GM19240 (cell line): Measurements from ENCODE around the gene TM9SF3.
"Not testable (repeated sequence)": the region's sequence is repeated elsewhere in the genome, so short reads cannot be mapped to it uniquely, and the experiment has no call there.

Experiments
- DNase-seq: peaks from one replicate; pipeline ENCODE4 v3.0.0; 2011; ENCODE audit warnings: low spot score; ENCODE audit not compliant: insufficient read length

Gene TM9SF3

DNA sequence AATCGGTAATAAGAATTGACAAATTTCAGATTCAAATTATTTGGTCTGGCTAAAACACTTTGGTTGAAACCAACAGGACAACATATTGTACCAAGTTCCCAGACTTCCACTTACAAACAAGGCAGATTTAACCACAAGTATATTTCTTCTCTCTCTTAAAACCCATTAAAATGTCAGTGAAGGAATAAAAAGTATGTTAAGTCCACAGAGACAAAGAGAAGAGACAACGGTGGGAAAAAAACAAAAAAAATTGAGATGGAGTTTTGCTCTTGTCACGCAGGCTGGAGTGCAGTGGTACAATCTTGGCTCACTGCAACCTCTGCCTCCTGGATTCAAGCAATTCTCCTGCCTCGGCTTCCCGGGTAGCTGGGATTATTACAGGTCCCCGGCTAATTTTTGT lies 16.3 kb downstream of the TM9SF3 start:
- DNase-seq: no peak

DNA sequence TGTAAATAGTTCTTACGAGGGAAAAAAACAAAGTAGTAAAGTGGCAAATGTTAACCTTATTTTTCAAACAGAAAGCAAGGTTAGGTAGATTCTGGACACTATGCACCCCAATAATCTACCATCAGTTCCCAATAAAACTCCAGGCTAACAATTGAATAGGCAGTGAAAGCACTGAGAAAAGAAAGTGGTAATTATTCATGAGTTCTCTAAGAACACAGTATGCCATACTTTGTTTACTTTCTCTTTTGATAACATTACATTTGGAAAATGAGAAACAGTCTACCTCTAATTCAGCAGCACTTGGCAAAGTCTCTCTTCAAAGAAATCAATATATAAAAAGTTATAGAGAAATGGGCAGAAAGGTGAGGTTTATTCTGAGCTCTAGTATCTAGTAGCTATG lies 18.4 kb downstream of the TM9SF3 start:
- no peak for DNase-seq

DNA sequence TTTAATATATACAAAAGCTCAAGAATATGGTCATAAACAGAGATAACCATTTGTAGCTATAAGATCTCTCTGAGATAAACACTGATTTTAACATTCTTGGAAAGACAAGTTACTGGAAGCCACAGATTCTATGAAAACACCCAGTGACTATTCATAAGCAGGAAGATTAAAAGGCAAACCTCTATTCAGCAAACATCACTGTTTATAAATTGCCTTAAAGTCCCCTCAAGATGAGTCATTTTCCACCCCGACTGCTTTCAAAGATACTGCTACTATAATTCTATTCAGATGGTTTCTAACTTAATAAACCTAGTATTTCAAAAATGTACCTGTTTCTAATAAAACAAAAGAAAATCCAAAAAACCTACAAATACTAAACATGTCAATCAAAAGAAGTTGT lies 21.0 kb downstream of the TM9SF3 start:
- DNase-seq: no peak

DNA sequence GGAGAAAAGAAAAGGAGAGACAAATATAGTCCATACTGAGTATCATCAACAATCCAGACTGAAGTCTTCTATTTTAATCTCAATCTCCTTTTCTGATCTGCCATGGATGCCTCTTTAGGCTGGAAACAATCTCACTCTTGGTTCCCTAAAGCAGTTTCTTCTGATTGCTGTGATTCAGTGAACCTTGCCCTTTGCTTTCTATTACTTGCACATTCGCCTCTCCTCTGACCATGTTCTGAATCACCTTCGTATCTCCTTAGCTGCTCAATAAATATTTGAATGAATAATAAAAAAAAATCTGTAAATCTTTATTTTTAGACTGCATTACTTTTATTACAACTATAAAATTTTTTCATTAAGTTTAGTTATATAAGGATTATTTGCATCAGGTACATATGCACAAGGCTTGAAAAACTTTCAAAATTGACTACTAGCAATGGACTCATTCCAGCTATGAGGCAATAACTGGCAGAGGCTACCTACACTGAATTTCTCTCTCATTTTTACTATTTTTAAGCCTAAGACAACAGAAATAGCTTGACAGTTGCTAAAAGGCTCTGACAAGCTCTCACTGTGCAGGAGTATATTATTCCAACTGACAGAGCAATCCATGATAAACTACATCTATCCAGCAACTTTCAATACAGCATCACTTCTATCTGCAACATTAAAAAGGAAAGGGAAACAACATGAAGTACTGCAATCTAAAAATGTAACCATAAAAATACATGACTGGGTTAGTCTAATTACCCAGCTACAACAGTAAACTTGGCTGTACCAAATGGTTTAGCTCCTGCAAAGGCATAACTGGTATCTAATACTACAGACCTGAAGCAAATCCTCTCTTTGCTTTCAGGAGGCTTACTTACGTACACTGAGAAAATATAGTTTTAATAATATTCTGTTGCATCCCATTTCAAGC lies 25.6 kb downstream of the TM9SF3 start:
- no peak for DNase-seq

DNA sequence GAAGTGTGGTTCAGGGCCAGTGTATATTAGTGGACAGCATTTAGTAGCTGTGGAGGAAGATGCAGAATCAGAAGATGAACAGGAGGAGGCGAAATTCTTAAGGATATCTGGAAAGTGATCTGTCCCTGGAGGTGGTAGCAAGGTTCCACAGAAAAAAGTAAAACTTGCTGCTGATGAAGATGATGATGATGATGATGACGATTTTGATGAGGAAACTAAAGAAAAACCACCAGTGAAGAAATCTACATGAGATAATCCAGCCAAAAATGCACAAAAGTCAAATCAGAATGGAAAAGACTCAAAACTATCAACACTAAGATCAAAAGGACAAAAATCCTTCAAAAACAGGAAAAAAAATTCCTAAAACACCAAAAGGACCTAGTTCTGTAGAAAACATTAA lies 26.3 kb downstream of the TM9SF3 start:
- DNase-seq: no peak

DNA sequence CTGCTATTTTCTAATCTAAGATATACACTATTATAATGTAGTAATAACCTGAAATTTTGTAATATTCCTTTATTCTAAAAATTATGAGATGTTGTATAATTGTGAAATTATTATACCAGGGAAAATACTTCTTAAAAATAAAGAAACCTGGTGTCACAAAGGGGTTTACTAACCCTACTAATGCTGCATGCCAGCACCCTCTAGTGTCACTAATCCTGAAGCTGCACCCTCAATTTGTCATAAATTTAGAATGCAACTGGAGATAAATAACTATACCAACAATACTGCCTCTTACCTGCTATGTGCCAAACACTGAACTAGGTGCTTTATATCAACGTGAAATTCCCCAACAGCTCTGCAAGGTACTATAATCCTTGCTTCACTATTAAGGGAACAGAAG lies 30.8 kb downstream of the TM9SF3 start:
- DNase-seq: no peak

DNA sequence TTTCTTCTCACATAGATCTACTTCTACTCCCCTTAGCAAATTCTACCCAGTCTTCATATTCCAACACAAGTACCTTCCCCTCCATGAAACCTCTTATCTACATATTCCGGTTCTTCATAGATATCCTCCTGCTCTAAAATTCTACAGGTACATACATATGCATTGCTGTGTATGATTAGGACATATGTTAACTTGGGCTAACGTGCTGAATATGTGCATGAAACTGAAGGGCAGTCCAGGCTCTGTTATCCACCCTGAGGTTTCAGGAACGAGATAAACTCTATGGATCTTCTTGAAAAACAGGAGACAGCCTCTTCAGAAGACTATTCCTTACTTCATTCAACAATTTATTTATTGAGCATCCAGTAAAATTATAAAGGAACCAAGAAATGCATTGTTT lies 31.5 kb downstream of the TM9SF3 start:
- no peak for DNase-seq

DNA sequence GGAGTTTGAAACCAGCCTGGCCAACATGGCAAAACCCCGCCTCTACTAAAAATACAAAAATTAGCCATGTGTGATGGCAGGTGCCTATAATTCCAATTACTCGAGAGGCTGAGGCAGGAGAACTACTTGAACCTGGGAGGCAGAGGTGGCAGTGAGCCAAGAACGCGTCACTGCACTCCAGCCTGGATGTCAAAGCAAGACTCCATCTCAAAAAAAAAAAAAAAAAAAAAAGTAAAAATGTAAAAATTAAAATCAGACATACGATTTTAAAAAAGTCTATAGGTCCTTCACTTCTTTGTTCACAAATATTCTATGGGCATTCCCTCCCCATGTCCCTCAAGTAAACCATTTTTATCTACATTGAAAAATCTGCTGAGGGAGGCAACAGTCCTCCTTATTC lies 38.2 kb downstream of the TM9SF3 start:
- DNase-seq: no peak

DNA sequence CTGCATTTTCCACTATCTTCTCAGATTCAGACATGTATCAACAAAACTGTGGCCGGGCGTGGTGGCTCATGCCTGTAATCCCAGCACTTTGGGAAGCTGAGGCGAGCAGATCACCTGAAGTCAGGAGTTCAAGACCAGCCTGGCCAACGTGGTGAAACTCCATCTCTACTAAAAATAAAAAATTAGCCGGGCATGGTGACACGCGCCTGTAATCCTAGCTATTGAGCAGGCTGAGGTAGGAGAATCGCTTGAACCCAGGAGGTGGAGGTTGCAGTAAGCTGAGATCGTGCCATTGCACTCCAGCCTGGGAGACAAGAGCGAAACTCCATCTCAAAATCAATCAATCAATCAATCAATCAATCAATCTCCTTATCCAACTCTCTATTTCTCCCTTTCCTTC lies 41.3 kb downstream of the TM9SF3 start:
- not testable (repeated sequence) for DNase-seq

DNA sequence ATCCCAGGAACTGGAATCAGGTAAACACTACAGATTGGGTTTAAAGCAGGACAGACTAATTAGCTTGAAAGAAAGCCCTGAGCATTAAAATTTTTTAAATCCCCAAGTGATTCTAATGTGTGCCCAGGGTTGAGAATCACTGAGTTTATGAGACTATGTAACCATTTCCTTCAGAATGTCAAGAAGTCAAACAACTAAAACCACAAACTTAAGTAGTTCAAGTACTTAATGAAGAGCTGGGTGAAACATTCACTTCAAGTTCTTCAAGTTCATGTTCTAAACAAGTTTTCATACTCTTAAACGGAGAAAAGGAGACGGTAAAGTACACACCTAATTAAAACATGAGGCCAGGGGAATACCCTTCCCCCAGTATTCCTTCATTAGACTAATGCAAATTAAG lies 44.9 kb downstream of the TM9SF3 start:
- DNase-seq: no peak

DNA sequence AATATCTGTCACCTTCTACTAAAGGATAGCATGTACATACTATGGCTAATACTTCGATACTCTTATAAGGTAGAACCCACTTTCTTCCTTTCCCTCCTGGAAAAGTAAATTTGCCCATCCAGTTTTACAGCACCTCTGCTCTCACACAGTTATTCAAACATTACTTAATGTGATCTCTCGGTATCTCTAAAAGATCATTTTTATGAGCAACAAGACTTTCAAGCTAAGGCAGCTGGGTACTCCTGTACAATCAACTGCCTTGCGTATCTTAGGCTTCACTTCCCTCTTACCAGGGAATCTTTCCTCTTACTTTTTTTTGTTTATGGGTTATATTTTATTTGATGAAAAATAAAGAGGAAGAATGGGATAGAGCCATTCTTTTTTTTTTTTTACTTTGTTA lies 46.6 kb downstream of the TM9SF3 start:
- no peak for DNase-seq

DNA sequence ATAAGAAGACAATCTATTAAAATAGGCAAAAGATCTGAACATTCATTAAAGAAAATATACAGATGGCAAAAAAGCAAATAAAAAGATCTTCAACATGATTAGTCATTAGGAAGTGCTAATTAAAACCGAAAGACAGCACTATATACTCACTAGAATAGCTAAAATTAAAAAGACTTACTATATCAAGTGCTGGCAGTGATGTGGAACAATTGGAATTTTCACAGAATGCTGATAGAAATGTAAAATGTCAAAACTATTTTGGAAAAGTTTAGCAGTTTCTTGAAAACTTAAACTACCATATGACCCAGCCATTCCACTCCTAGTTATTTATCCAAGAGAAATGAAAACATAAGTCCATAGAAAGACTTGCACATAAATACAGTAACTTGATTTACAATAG lies 48.1 kb downstream of the TM9SF3 start:
- DNase-seq: no peak

DNA sequence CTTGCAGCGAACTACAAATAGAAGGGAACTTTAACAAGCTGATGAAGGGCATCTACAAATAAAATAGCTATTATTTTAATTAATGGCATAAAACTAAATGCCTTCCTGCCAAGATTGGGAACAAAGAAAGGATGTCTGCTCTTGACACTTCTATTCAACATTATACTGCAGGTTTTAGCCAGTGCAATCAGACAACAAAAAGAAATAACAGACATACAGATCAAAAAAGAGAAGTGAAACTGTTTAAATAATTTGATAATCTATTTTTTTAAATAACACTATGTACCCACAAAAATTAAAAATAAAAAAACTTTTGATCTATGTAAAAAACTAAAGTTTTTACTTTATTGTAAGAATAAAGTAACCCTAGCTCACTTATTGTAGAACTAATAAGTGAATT lies 50.7 kb downstream of the TM9SF3 start:
- DNase-seq: no peak

DNA sequence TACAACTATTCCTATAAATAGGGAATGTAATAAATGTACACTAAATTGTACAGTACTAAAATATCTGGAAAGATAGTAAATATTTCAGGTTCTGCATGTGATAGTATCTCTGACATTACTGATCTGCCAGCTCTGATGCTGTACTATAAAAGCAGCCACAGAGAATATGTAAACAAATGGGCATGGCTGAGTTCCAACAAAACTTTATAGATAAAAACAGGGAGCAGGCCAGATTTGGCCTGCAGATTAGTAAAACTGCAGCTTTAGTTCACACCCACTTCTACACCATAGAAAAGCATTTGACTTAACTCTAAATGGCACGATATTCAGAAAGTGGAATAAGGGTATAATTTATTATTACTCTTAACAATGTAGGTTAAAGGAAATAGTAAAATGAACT lies 54.3 kb downstream of the TM9SF3 start:
- DNase-seq: no peak

DNA sequence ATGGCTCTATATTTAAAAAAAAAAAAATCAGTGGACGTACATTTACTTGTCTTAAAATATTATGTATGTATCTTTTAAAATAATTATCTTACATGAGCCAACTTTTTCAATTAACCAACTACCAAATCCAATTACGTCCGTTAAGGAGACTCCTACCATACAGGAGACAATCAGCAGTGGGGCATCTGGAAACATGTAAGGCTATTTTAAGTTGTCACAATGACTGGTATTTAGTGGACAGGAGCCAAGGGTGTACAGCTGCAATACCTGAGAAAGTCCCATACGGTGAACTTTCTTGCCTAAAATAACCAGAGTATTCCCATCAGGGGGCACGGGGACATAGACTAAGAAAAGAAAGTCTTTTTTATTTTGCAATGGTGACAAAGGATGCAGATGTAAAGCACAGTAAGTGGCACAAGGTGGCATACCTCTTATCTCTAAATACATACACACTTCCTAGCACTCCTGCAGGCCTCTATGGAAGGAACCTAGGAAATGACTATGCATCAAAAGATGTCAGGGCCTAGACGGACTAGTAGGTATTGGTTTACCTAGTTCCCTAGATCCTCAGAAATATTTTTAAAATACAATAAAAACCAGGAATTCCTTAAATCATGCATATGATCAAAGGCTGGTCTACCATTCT lies 57.1 kb downstream of the TM9SF3 start:
- no peak for DNase-seq

DNA sequence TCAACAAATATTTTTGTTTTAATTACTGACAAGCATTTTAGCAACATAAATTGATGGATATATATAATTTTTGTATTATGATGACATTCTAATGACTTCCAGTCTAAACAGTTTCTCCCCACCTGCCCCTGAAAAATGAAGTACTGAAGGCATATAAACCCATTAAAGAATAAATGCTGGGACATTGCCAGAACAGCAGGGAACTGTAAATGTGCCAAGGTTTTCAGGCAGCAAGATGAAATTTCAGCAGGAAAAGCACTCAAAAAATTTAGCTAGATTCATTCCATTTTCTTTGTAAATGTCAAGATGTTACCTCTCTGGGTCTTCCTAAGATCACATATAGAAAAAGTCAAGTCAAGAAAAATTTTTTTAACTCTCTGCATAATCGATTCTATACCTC lies 62.1 kb downstream of the TM9SF3 start:
- DNase-seq: no peak

DNA sequence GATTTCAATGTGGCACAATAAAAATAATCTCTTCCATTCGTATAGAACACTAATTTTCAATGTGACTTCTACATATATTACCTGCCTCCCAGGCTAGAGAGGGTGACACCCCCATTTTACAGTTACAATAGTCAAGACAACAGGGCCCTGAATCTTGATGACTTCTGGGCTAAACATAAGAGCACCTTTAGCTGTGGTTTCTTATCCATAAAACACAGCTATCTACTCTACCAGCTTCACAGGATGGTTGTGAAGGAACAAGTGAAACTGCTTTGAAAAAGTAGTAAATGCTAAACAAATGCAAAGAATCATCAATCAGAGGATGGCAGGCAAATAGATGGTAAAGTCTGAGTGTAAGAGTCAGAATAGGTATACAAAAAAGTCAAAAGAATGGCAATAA lies 69.5 kb downstream of the TM9SF3 start:
- no peak for DNase-seq

DNA sequence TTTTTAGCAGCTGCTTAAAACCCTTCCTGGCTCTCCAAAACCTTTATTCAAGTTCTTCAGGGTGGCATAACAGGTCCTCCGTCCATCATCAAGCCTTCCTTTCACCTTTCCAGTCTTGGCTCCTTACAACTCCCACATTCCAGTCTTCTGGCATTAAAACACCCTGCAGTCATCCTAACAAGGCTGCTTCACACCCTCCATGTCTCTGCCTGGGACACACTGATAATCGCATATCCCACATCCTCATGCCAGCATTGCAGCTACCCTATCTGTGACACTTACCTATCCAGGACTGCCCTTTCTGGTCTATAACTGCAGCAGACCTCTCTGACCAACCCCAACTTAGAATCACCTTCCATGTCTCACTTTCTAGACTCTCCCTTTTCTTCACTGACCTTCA lies 70.5 kb downstream of the TM9SF3 start:
- DNase-seq: no peak

DNA sequence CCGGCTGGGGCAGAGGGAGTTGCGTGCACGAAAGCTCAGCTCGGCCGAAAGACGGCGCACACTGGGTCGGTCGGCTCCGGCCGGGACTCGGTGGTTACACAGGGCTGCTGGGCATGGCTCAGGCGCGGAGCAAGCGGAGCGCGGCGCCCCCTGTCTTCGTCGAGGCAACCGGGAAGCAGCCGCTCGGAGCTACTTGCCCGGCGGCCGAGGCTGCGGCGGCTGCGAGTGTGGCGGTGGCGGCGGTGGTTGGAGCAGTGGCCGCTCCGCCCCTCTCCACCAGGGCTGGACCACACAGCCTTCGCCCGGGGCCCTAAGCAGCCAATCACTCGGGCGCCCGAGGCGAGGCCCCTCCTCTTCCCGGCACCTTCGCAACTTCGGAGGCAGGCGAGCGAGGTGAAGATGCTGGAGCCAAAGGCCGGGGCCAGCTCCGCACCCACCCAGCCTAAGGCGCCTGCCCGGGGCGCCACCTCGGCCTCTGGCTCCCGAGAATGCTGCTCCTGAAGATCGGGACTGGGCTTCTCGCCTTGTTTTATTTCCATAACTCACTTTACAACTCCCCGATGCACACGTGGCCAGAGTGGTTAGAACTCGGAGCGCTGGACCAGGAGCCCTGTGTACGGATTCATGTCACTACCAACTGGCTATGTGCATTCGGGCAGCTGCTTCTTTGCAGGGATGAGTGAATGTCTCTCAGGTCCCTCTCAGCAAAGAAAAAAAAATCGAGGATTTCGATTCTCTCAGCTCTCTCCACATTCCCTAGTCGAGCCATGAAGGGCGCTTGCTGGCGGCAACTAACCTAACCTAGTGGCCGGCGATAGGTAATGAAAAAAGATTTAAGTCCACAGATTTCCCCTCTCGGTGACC lies 72.9 kb downstream of the TM9SF3 start, which contains the start of gene TLL2:
Gene TLL2 (minus strand): TSS at position 229 of the 864 bp plus-strand sequence. CDS start 241 bp downstream, outside the sequence.
- peak; percentile 51 for DNase-seq

DNA sequence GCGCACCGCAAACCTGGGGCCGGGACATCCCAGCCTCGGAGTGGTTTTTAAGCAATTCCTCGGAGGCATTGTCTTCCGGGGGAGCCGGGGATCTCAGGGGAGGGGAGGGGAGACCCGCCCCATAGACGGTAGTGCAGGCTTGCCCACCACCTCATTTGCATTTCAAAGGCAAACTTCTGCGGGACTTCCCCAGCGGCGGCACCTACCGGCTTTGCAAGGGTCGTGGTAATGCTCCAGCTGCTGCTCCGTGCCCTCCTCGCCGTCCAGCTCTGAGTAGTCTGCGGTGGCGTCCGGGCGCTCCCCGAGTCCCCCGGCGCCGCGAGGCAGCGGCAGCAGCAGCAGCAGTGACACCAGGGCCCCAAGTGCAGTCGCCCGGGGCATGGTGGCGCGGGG lies 73.5 kb downstream of the TM9SF3 start:
- no peak for DNase-seq

DNA sequence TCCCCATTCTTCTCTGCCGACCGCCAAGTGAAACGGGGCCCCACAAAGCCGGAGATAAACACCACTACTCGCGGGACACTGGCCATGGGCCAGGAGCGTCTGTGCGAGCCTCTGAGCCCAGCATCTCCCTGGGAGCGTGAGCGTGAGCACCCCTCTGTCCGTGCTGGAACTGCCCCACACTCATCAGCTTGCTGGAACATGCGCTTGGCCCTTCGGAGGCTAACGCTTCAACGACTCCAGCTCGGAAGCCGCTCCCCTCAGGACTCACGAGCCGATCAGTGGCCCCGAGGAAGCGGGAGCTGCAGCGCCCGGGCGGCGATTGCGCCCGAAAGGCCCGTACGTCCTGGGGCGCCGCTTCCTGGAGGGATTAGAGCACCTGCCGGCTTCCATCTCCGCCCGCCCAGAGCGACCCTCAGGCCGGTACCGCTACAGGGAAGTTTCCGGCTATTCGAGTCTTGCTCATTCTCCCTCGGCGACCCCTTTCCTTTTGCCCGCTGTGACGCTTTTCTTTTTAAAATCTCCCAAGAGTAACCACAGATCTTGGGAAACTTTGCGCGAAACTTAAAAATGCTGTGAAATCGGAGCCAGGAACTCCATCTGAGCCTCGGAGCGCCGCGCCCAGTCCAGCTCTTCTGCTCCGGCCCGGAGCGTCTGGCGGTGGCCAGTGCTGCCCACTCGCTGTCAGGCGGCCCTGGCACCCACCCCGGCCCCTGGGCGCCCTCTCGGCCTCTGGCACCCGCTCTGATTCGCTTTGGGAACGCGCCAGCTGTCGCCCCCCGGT lies 74.1 kb downstream of the TM9SF3 start:
- no peak for DNase-seq
